Esophagus muscularis mucosa (tissue), 4 donors: Measurements from ENCODE around the gene SPINK4. TPM values are rescaled to one million over a fixed set of nuclear protein-coding genes. Genes with fewer than 3 reads are reported as not detected.

Source experiments
- DNase-seq: peaks from one replicate; pipeline ENCODE4 v3.0.0-alpha.2; 2017; ENCODE audit errors: extremely low spot score
- H3K27ac ChIP-seq, 4 donors: fragments of 200-600 bp; sonication (generic); replicated peaks in 1 of 4; 1 replicate in 3 of 4; 2 replicates in 1 of 4; pipeline ENCODE4 v1.5.1; 2016 to 2019; ENCODE audit warnings: mild to moderate bottlenecking in 1 of 4
- H3K27me3 ChIP-seq, 4 donors: fragments of 200-600 bp; sonication (generic); one replicate each; pipeline versions ENCODE4 v1.5.1 to v1.6.0; 2016 to 2019
- H3K36me3 ChIP-seq, 4 donors: fragments of 200-600 bp; sonication (generic); one replicate each; pipeline ENCODE4 v1.5.1; 2016 to 2019
- H3K4me1 ChIP-seq, 4 donors: fragments of 200-600 bp; sonication (generic); one replicate each; pipeline ENCODE4 v1.5.1; 2016 to 2019
- H3K4me3 ChIP-seq, 4 donors: fragments of 200-600 bp; sonication (generic); 1 replicate in 2 of 4; 2 replicates in 2 of 4; pipeline ENCODE4 v1.5.1; 2016 to 2019; ENCODE audit warnings: mild to moderate bottlenecking in 4 of 4, moderate library complexity in 1 of 4
- H3K9me3 ChIP-seq, 4 donors: fragments of 200-600 bp; sonication (generic); 1 replicate in 3 of 4; 2 replicates in 1 of 4; pipeline ENCODE4 v1.5.1; 2016 to 2019
- CTCF ChIP-seq, 3 experiments: fragments of 200-600 bp in 2 of 3; fragments of 450-650 bp in 1 of 3; sonication (generic) in 2 of 3; IDR thresholded peaks; one replicate each; pipeline ENCODE4 v1.5.1; 2017 to 2019; ENCODE audit warnings: antibody characterized with exemption in 3 of 3, mild to moderate bottlenecking in 2 of 3, moderate library complexity in 1 of 3
- EP300 ChIP-seq: sonication (generic); formaldehyde crosslinking; IDR thresholded peaks from one replicate; pipeline ENCODE4 v1.6.1; 2017; ENCODE audit warnings: antibody characterized with exemption
- POLR2A ChIP-seq: fragments of 450-650 bp; IDR thresholded peaks from one replicate; pipeline ENCODE4 v1.6.1; 2017; ENCODE audit warnings: antibody characterized with exemption, moderate library complexity, mild to moderate bottlenecking, low read depth
- POLR2AphosphoS5 ChIP-seq, 2 donors: sonication (generic); formaldehyde crosslinking; IDR thresholded peaks; one replicate each; pipeline ENCODE4 v1.6.1; 2017; ENCODE audit warnings: antibody characterized with exemption in 2 of 2
- WGBS: methylation state at CpG from one replicate; pipeline ENCODE4 v1.1.5; 2018; 5-methylcytosine and 5-hydroxymethylcytosine counted together
- intact Hi-C: fragments of 100-400 bp; cut with DNase I; formaldehyde crosslinking; loops from one replicate; pipeline ENCODE4 v1.15.1; 2023
- total RNA-seq, 4 donors: library from RNA; depleted of rRNA; stranded (reverse); fragments of >200 nt; gene quantifications; one replicate each; pipeline versions ENCODE4 v1.1.0 to v1.2.1, GENCODE V29; 2016

Gene SPINK4
- total RNA-seq, 4 donors from 2014 or later = not detected

- TF ChIP-seq POLR2A (no peak), EP300 (peak; percentile 4), CTCF (IDR thresholded peaks at IDR 0.05) (no peak)
- Histone ChIP-seq H3K27me3 (no peaks in the 10 kb centered on the region), H3K4me1 (peaks cover 21 to 46% (median 34%) of the 10 kb centered on the region in 4 donors), H3K27ac (peak overlapping the region; percentile 91 to 95 (median 92)), H3K36me3 (peaks cover 20 to 67% (median 52%) of the 10 kb centered on the region in 4 donors), H3K9me3 (no peaks in the 10 kb centered on the region), H3K4me3 (peak overlapping the region; percentile 71 to 90 (median 86))
- intact Hi-C loops = loop anchor here (10.0 kb wide), 1 partner anchor 881 kb away; the partner anchor contains the start of gene ACO1
- WGBS = 25% methylated on average over 12 of the region's 13 CpGs
- DNase-seq = no peak
These were observed 25.4 kb downstream of the SPINK4 start for GRCh38 chr9:33265211-33265865.

DNA sequence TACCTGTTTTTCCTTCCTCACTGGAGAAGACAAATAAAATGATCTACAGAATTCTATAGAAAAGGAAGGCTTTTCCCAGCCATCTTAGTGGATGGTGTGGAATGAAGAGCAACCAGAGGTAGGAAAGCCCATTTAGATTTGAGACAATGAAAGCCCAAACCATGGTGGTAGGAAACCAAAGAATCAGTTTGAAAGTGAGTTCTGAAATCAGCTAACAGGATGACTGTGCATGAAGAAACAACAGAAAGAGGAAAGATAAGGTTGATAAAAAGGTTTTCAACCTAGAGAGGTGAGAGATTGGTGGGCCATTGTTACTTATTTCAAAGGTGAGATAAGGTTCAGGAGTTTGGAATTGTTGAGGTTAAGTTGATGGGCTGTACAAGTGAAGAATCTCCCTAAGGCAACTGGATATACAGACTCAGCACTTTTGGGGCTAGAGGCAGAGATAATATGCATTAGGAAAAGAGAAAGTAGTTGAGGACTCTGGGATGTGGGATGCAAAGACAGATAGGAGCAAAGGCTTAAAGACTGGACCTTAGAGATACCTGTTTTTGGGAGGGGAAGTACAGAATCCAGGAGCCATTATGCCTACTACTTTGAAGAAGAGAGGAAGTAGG, 27.3 kb downstream of the SPINK4 start:
- intact Hi-C loops = loop anchor here (10.0 kb wide), 1 partner anchor 882 kb away; the partner anchor contains the start of gene ACO1
- TF ChIP-seq POLR2AphosphoS5 (IDR thresholded peaks at IDR 0.05) (no peak), CTCF (IDR thresholded peaks at IDR 0.05) (no peak), POLR2A (no peak), EP300 (no peak)
- H3K36me3 ChIP-seq = peaks cover 16 to 67% (median 52%) of the 10 kb centered on the region in 4 donors
- no peak for DNase-seq
- H3K27ac ChIP-seq = no peak overlapping the region
- peaks cover 21 to 40% (median 29%) of the 10 kb centered on the region in 4 donors for H3K4me1 ChIP-seq
- no peaks in the 10 kb centered on the region for H3K9me3 ChIP-seq
- H3K4me3 ChIP-seq = no peak overlapping the region
- no peaks in the 10 kb centered on the region for H3K27me3 ChIP-seq

GRCh38 chr9:33270146-33270545, 30.2 kb downstream of the SPINK4 start:
- intact Hi-C loops = no loop called here
- WGBS = 96% methylated on average over 3 of the region's 3 CpGs
- TF ChIP-seq POLR2AphosphoS5 (IDR thresholded peaks at IDR 0.05) (no peak), CTCF (IDR thresholded peaks at IDR 0.05) (no peak), POLR2A (no peak), EP300 (no peak)
- no peaks in the 10 kb centered on the region for H3K27me3 ChIP-seq
- no peak overlapping the region for H3K27ac ChIP-seq
- H3K36me3 ChIP-seq = peaks cover 26 to 93% (median 78%) of the 10 kb centered on the region in 4 donors
- H3K4me1 ChIP-seq = peaks cover 11 to 23% (median 16%) of the 10 kb centered on the region in 4 donors
- DNase-seq = no peak
- no peak overlapping the region for H3K4me3 ChIP-seq
- no peaks in the 10 kb centered on the region for H3K9me3 ChIP-seq

- H3K4me1 ChIP-seq = peaks cover 0 to 4% (median 0%) of the 10 kb centered on the region in 4 donors
- peaks cover 43 to 100% (median 92%) of the 10 kb centered on the region in 4 donors for H3K36me3 ChIP-seq
- H3K27ac ChIP-seq = no peak overlapping the region
- TF ChIP-seq POLR2AphosphoS5 (IDR thresholded peaks at IDR 0.05) (no peak), CTCF (IDR thresholded peaks at IDR 0.05) (no peak), EP300 (no peak), POLR2A (no peak)
- intact Hi-C loops = no loop called here
- no peak for DNase-seq
- H3K27me3 ChIP-seq = no peaks in the 10 kb centered on the region
- WGBS = 94% methylated on average over 1 of the region's 1 CpG
- no peaks in the 10 kb centered on the region for H3K9me3 ChIP-seq
- no peak overlapping the region for H3K4me3 ChIP-seq
These were observed 32.1 kb downstream of the SPINK4 start for GRCh38 chr9:33272061-33272460.
